NCI-H146 treated with DMSO at 0.1 percent for 48 hours (cell line): ENCODE results near the gene PGGHG.
A peak's percentile ranks its signal among the peaks of the same experiment; 100 is the strongest.

Experiments used
- DNase-seq: peaks from one replicate; lab custom pipeline; 2025; ENCODE audit not compliant: unreplicated experiment; lab: John Stamatoyannopoulos, UW

The PGGHG gene

GRCh38 chr11:268716-269145, 20.2 kb upstream of the PGGHG start:
- peak; percentile 3 for DNase-seq

- no peak for DNase-seq
Measured at GRCh38 chr11:269146-269890, 19.6 kb upstream of the PGGHG start.

- DNase-seq, result no peak
Measured at GRCh38 chr11:270451-271318, 18.2 kb upstream of the PGGHG start.

- no peak for DNase-seq
Measured at GRCh38 chr11:271319-271715, 17.6 kb upstream of the PGGHG start.

- DNase-seq, result no peak
Measured at GRCh38 chr11:272195-272930, 16.6 kb upstream of the PGGHG start.

GRCh38 chr11:272931-273198, 16.1 kb upstream of the PGGHG start:
- DNase-seq, result no peak

GRCh38 chr11:276219-276618, 12.7 kb upstream of the PGGHG start:
- no peak for DNase-seq

- no peak for DNase-seq
Measured at GRCh38 chr11:278001-278951, 10.7 kb upstream of the PGGHG start, which contains the start of gene NLRP6. TSS of gene NLRP6 (plus strand) at chr11:278407. CDS start at chr11:278570, 163 bp downstream.

- no peak for DNase-seq
Measured at GRCh38 chr11:279040-279965, 9.6 kb upstream of the PGGHG start.

GRCh38 chr11:279966-280705, 8.8 kb upstream of the PGGHG start:
- no peak for DNase-seq

GRCh38 chr11:280706-281485, 8.0 kb upstream of the PGGHG start:
- DNase-seq, result no peak

- DNase-seq, result no peak
Measured at GRCh38 chr11:281486-282161, 7.3 kb upstream of the PGGHG start.

- no peak for DNase-seq
Measured at GRCh38 chr11:282171-282570, 6.8 kb upstream of the PGGHG start.

GRCh38 chr11:282630-283360, 6.1 kb upstream of the PGGHG start:
- DNase-seq, result no peak

GRCh38 chr11:283405-284104, 5.4 kb upstream of the PGGHG start:
- DNase-seq, result no peak
